IMR-90 (cell line): ENCODE data around the gene CFAP298. TPM values are rescaled to one million over a fixed set of nuclear protein-coding genes. Genes with fewer than 3 reads are reported as not detected.

Experiments
- ATAC-seq: fragments of 200-7000 bp; cut with Tn5 transposase; 2 replicates; pipeline ENCODE4 v1.9.1; 2020; ENCODE audit warnings: low read depth, mild to moderate bottlenecking, moderate library complexity
- BruUV-seq: library from RNA; stranded (reverse); fragments of 400-500 nt; replicated peaks from 2 replicates; lab custom pipeline; 2021; lab: Mats Ljungman, UMichigan
- CTCF ChIA-PET: fragments of 300-600 bp; formaldehyde crosslinking; extraction: SDS; loops from one replicate; lab custom pipeline; 2021; ENCODE audit warnings: antibody characterized with exemption; lab: Yijun Ruan, JAX
- POLR2A ChIA-PET: fragments of 300-600 bp; sonication (Branson Sonifier 250); formaldehyde crosslinking; loops from one replicate; lab custom pipeline; 2022; ENCODE audit warnings: antibody characterized with exemption; ENCODE audit not compliant: unreplicated experiment; lab: Charles Lee
- DNase-seq: peaks from one replicate; pipeline ENCODE4 v3.0.0; 2013
- H2AFZ ChIP-seq: replicated peaks from 2 replicates; pipeline ENCODE3; 2013; ENCODE audit warnings: low read length, mild to moderate bottlenecking; ENCODE audit not compliant: poor library complexity
- H2AK5ac ChIP-seq: 2 replicates; pipeline ENCODE4 v1.6.1; 2013; ENCODE audit warnings: low read depth, low read length, inconsistent platforms
- H2AK9ac ChIP-seq: replicated peaks from 2 replicates; pipeline ENCODE3; 2013; ENCODE audit warnings: mild to moderate bottlenecking, low read depth, low read length, moderate library complexity; ENCODE audit not compliant: poor library complexity
- H2BK120ac ChIP-seq: 2 replicates; pipeline ENCODE4 v1.6.1; 2013; ENCODE audit warnings: low read depth, low read length, inconsistent platforms
- H2BK15ac ChIP-seq: 3 replicates; pipeline ENCODE4 v1.6.1; 2013; ENCODE audit warnings: low read depth, low read length, inconsistent platforms
- H2BK20ac ChIP-seq: 2 replicates; pipeline ENCODE4 v1.6.1; 2013; ENCODE audit warnings: low read depth, mild to moderate bottlenecking, inconsistent platforms, low read length, moderate library complexity
- H2BK5ac ChIP-seq: 2 replicates; pipeline ENCODE4 v1.6.1; 2013; ENCODE audit warnings: mild to moderate bottlenecking, low read depth, low read length, inconsistent platforms; ENCODE audit not compliant: poor library complexity, severe bottlenecking
- H3K14ac ChIP-seq: replicated peaks from 2 replicates; pipeline ENCODE4 v1.6.1; 2013; ENCODE audit warnings: low read depth, low read length, inconsistent platforms
- H3K18ac ChIP-seq: 2 replicates; pipeline ENCODE4 v1.6.1; 2013; ENCODE audit warnings: low read depth, low read length, control low read depth
- H3K23ac ChIP-seq: 2 replicates; pipeline ENCODE4 v1.6.1; 2013; ENCODE audit warnings: low read depth, low read length, inconsistent platforms
- H3K27ac ChIP-seq: 2 replicates; pipeline ENCODE4 v1.5.1; 2013; ENCODE audit warnings: mild to moderate bottlenecking, control low read depth, low read length; ENCODE audit not compliant: insufficient read depth
- H3K27me3 ChIP-seq: 2 replicates; pipeline ENCODE4 v1.6.1; 2013; ENCODE audit warnings: low read length; ENCODE audit not compliant: control insufficient read depth, insufficient read depth
- H3K36me3 ChIP-seq: 2 replicates; pipeline ENCODE4 v1.6.1; 2013; ENCODE audit warnings: low read length, mixed read lengths; ENCODE audit not compliant: control insufficient read depth, insufficient read depth
- H3K4ac ChIP-seq: 2 replicates; pipeline ENCODE4 v1.6.1; 2013; ENCODE audit warnings: low read depth, low read length, inconsistent platforms
- H3K4me1 ChIP-seq: 2 replicates; pipeline ENCODE4 v1.6.1; 2013; ENCODE audit warnings: low read length, mixed read lengths; ENCODE audit not compliant: control insufficient read depth, insufficient read depth
- H3K4me2 ChIP-seq: 2 replicates; pipeline ENCODE4 v1.6.1; 2013; ENCODE audit warnings: low read depth, mild to moderate bottlenecking, control low read depth, low read length, moderate library complexity
- H3K4me3 ChIP-seq: 2 replicates; pipeline ENCODE4 v1.5.1; 2013; ENCODE audit warnings: low read depth, mild to moderate bottlenecking, control low read depth, low read length, moderate library complexity; ENCODE audit not compliant: insufficient read depth
- H3K56ac ChIP-seq: 2 replicates; pipeline ENCODE4 v1.6.1; 2013; ENCODE audit warnings: low read length, inconsistent platforms; ENCODE audit not compliant: insufficient read depth; ENCODE audit errors: extremely low read depth
- H3K79me1 ChIP-seq, 2 experiments: 2 replicates each; pipeline ENCODE4 v1.6.1; 2013; ENCODE audit warnings: low read length in 2 of 2, inconsistent platforms in 1 of 2, low read depth in 1 of 2
- H3K9ac ChIP-seq: 2 replicates; pipeline ENCODE4 v1.6.1; 2013; ENCODE audit warnings: low read depth, low read length, control low read depth
- H3K9me1 ChIP-seq: 2 replicates; pipeline ENCODE4 v1.6.1; 2013; ENCODE audit warnings: low read length, inconsistent platforms; ENCODE audit not compliant: insufficient read depth
- H3K9me3 ChIP-seq: 2 replicates; pipeline ENCODE4 v1.6.1; 2013; ENCODE audit warnings: low read length; ENCODE audit not compliant: control insufficient read depth, insufficient read depth
- H4K20me1 ChIP-seq: 2 replicates; pipeline ENCODE4 v1.6.1; 2013; ENCODE audit warnings: low read length, inconsistent platforms; ENCODE audit not compliant: insufficient read depth
- H4K5ac ChIP-seq: 2 replicates; pipeline ENCODE4 v1.6.1; 2013; ENCODE audit warnings: mild to moderate bottlenecking, low read depth, low read length, control low read depth
- H4K8ac ChIP-seq, 2 experiments: 2 replicates each; pipeline ENCODE4 v1.6.1; 2013; ENCODE audit warnings: low read depth in 2 of 2, low read length in 2 of 2, control low read depth in 1 of 2, inconsistent platforms in 1 of 2
- H4K91ac ChIP-seq: 2 replicates; pipeline ENCODE4 v1.6.1; 2013; ENCODE audit warnings: low read depth, low read length, inconsistent platforms; ENCODE audit not compliant: insufficient read depth
- ELK1 ChIP-seq: fragments of 150-350 bp; IDR thresholded peaks from 2 replicates; pipeline ENCODE4 v1.6.1; 2016; ENCODE audit warnings: low read depth, mild to moderate bottlenecking, low read length, moderate library complexity, borderline replicate concordance
- FOS ChIP-seq: fragments of 150-350 bp; IDR thresholded peaks from 2 replicates; pipeline ENCODE4 v1.6.1; 2016; ENCODE audit warnings: low read depth, low read length
- WGBS, 2 experiments: methylation state at CpG; one replicate each; pipeline versions ENCODE4 v1.1.5 to v1.1.7; 2013; ENCODE audit warnings: missing lambda C conversion rate in 2 of 2; ENCODE audit not compliant: insufficient read length in 1 of 2; ENCODE audit errors: extremely low coverage in 2 of 2; 5-methylcytosine and 5-hydroxymethylcytosine counted together
- dilution Hi-C: fragments of 300-500 bp; cut with HindIII; formaldehyde crosslinking; loops from one replicate; pipeline ENCODE4 v1.14.3; 2018; ENCODE audit warnings: low sequenced_read_pairs; ENCODE audit not compliant: unreplicated experiment
- in situ Hi-C: fragments of 300-500 bp; cut with MboI; formaldehyde crosslinking; loops from 3 replicates; pipeline ENCODE4 v1.14.3; 2019; ENCODE audit warnings: low sequenced_read_pairs, inconsistent platforms, mixed read lengths
- intact Hi-C: fragments of 100-400 bp; cut with micrococcal nuclease; formaldehyde crosslinking; loops from 2 replicates; pipeline ENCODE4 v1.10.0; 2022
- polyA plus RNA-seq, 3 experiments: library from polyadenylated mRNA; depleted of rRNA; stranded (reverse); fragments of >200 nt; gene quantifications; 2 replicates each; pipeline ENCODE4 v1.2.3, GENCODE V29; 2012; ENCODE audit warnings: low replicate concordance in 1 of 3
- total RNA-seq: library from RNA; depleted of rRNA; stranded (reverse); fragments of >200 nt; gene quantifications from 2 replicates; pipeline ENCODE4 v1.2.3, GENCODE V29; 2012

CFAP298 gene
- total and polyA plus RNA-seq, 2 of the 4 experiments (the other 2 are of a cell fraction) = 8.1 to 25.7 TPM

- Histone ChIP-seq H3K56ac (no peak overlapping the region), H4K91ac (no peak overlapping the region), H2BK5ac (no peak overlapping the region), H2AK5ac (no peak overlapping the region), H3K18ac (no peak overlapping the region), H3K27ac (no peak overlapping the region), H4K5ac (no peak overlapping the region), H3K9me3 (no peaks in the 10 kb centered on the region; the same call in 1 of the 2 replicates), H3K4ac (no peak overlapping the region), H3K4me1 (no peaks in the 10 kb centered on the region), H3K4me2 (no peak overlapping the region), H3K9me1 (no peaks in the 10 kb centered on the region), H2BK15ac (no peak overlapping the region), H2BK20ac (no peak overlapping the region), H3K36me3 (no peaks in the 10 kb centered on the region), H2AK9ac (no peak overlapping the region), H3K23ac (no peak overlapping the region), H4K20me1 (no peaks in the 10 kb centered on the region), H3K27me3 (no peaks in the 10 kb centered on the region), H4K8ac (no peak overlapping the region), H3K9ac (no peak overlapping the region), H3K14ac (no peak overlapping the region), H2BK120ac (no peak overlapping the region), H3K79me1 (no peaks in the 10 kb centered on the region), H3K4me3 (no peak overlapping the region), H2AFZ (no peak overlapping the region)
- no CpG with 5 or more reads among the region's 2 CpGs for WGBS, 2 experiments
- no TSS peak for BruUV-seq
- dilution Hi-C loops (no loop called here), in situ Hi-C loops (no loop called here), intact Hi-C loops (no loop called here)
- DNase-seq (peak; percentile 48), ATAC-seq (no peak)
- TF ChIP-seq ELK1 (no peak), FOS (peak; percentile 33; the same call in 1 of the 2 replicates)
- ChIA-PET POLR2A (no interaction called here), CTCF (no interaction called here)
Measured at GRCh38 chr21:32565856-32566465, 46.2 kb downstream of the CFAP298 start.
